Stimulated activated CD8-positive, alpha-beta memory T cell treated with anti-CD3 and anti-CD28 coated beads, Interleukin-2, amount 100 ng/mL, for 1 hour (primary cell): ENCODE data around the gene SIAH2.

Experiments
- DNase-seq, 2 donors: peaks; one replicate each; pipeline ENCODE4 v3.0.0-alpha.2; 2020; ENCODE audit warnings: low read depth in 2 of 2

SIAH2 gene

DNA sequence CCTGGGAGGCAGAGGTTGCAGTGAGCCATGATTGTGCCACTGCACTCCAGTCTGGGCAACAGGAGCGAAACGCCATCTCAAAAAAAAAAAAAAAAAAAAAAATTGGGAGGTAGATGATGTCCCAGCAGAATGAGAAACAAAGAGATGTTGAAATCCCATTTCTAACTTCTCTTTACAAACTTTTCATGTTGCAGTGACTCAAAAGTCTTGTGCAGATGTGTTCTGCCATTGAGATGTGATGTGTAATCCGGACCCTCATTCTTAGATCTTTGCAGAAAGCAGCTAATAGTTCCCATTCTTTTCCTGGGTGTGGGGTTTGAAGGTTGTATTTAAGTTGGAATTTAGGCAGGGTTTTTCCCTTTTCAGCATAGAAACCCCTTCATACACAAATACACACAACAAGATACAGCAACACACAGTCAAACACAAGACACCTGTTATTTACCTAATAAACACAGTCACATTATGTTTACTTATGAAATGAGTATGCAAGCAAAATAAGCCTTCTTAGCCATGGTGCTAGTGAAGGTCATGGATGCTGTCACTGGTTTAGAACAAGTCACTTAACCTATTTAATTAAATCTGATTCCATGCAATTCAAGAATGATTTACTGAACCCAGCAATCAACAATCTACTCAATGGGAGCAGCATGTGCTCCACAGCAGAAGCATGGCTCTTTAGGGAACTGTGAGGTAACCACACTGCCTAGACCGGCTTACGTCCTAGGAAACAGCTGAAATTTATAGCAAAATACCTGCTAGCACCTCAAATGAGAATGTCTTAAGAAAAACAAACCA is 14.9 kb downstream of the SIAH2 start:
- DNase-seq, result no peak

DNA sequence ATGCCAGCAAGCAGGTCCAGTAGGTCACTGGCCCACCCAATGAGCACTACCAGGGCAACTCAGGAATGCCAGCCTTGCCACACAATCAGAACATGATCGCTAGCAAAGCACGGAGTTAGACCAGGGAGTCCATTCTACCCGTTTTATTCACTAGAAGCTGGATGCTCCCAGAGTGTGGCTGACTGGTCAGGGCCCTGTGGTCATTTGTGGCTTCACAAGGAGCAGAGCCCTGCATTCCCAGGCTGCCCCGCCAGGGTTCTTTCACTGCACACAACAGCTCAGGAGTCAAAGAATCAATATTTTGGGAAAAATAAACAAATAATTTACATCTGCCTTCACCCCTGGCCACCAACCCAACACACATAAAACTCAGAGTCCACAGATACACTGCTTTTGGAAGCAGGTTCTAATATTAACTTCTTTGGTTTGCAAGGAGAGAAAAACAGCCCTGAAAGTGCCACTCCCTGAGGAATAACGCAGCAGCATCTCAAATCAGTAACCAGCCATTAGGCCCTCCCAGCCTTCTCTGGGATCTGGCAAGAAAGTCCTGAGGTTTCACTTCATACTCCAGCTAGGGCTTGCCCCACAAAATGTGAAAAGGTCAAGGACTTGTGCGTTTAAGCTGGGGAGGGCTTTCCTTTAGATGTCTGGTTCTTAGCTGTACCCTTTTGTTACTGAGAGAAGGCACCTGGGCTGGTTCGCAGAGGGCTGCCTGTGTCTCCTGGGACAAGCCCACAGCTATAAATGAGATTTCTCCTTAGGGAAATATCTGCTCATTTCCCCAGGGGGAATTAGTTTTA is 16.0 kb downstream of the SIAH2 start:
- DNase-seq, result no peak

- DNase-seq, result no peak
These were observed 17.1 kb downstream of the SIAH2 start for GRCh38 chr3:150745832-150746231.

DNA sequence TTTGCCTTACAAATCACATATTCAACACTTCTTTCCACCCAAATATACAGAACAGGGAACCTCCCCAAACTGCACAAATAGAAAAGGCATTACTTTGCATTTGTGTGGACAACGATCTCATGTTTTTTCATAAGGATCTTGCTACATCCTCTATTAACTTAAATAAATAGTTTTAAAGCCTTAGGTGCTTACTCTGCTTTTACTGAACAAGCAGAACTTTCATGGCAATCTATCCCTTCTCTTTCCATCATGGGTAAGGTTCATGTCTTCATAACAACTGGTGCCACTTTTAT is 18.1 kb downstream of the SIAH2 start:
- no peak for DNase-seq

DNA sequence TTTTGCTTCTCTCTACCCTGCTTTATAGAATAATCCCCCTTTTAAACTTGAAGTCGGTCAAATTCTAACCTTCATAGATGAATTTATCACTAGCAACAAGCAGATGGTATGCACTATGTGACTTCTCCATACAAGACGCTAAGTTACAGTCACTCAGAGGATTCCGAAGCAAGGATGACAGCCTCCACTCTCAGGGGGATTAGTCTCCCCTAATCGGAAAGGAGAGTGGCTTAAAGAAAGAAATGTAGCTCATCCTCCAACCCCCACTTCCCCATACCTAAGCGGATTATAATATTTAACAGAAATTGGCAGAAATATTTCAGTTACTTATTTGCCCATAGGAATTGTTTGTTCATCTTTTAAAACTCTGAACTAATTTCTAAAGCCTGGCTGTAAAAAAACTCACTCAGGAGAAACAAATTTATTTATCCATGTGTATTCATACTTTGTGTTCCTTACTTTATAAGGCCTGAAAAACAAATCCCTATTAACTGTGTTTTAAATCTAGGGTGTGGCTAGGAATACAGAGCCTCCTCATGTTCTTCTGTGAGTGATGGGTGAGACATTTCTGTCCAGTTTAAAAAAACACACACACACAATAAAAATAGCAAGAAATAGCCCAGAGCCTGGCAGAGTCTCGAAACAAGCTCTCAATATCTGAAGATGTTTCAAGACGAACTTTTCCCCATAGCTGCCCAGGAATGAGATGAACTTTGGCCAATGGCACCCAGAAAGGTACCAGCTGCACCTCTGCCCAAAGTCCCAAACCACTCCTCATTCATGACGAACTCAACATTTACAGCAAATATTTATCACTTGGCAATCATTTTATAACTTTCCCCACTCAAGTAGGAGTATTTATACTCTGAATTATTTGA is 18.7 kb downstream of the SIAH2 start:
- DNase-seq, result no peak

- no peak for DNase-seq
These were observed 19.5 kb downstream of the SIAH2 start for GRCh38 chr3:150743508-150743907.

GRCh38 chr3:150742679-150743078 is 20.3 kb downstream of the SIAH2 start:
- no peak for DNase-seq

DNA sequence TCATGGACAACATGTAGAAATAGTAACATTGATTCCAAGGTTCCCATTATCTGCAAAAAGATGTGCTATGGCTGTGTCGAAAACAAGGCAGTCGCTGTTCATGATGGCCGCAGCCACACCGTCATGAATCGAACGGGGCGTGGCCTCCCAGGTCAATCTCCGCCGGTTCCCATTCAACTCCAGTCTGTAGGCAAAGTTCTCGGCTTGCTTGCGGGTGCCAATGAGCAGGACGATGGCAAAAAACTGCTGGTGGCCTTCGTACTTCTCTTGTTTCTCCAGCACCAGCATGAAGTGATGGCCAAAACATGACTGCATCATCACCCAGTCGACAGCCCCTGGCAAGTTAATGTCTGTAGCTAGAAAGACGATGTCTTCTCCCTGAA is 20.8 kb downstream of the SIAH2 start:
- DNase-seq, result no peak

DNA sequence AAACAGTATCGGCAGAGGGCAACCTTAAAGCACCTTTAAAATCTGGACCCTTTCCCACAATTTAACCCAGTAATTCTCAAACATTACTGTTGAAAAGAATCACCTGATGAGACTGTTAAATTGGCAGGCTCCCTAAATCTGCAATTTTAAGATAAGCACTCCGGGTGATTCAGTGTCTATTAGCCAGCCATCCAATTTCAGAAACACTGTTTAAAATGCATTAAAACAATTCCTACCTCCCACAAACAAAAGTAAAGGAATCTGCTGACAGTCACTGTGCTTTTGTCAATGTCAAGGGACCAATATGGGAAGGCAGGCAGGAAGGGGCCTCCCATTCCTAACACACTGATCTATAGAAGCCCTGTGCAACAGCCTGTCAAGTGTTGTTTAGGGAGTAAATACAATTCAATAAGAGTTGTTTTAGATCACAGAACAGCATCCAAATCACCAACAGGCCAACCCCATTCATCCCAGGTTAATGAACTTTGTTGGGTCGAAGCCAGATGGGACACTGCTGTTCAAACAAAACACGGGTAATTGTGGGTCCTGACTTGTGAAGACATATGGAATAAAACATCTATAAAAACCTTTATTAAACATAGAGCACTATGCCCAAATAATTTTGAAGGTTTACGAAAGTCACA is 21.4 kb downstream of the SIAH2 start:
- no peak for DNase-seq

DNA sequence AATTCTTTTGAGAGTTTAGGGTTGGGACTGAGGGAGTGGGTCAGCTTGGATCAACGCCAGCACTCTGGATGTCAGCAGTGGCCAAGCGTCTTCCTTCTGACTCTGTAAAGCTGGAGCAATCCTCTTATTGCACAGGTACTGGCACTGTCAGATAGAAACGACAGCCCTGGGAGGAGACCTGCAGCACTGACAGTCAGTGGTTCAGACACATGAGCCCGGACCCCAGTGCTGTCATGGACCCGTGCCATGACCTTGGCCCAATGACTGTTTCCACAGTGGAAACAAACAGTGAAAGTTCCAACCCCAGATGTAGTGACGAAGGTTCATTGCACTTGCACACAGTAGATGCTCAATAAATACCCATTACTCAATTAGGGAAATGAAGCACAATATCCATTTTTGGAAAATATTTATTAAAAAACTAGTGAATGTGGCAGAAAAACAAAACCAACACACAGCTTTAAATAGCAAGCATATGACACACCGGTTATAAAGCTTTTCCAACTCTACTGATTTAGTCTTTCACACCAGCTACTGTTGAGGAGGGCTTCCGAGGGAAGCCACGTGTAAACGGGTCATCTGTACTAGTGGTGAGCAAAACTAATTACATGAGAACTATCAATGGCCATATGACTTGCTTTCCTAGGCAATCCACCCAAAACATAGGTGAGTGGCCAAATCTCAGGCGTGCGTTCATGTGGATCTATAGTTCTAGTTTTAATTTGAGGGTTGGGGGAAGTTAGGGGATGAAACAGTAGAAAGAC is 22.1 kb downstream of the SIAH2 start:
- DNase-seq, result no peak

DNA sequence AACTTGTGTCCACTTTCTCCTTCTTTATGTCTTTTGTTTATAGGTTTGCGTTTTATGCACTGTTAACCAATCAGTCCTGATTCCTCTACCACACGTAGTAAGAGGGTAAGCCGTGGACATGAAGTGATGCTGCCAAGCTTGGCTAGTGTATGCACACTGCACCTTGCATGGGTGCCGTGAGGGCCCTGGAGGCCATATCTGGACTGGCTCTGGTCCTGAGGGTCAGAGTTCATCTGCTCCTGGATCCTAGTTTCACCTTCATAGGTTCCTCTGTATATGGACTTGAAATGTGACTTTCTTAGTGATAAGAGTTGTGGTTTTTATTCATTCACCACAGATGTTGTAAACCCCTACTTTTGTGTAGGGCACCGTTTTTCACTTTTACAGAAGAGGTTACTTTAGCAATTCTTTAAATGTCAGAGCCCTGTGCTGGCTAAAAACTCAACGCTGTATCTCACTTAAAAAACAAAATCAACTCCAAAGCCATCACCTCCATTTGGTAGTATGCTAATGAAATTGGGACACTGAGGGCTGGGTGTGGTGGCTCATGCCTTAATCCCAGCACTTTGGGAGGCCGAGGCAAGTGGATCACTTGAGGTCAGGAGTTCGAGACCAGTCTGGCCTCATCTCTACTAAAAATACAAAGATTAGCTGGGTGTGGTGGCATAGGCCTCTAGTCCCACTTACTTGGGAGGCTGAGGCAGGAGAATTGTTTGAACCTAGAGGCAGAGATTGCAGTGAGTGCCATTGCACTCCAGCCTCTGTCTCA is 22.9 kb downstream of the SIAH2 start:
- no peak for DNase-seq

DNA sequence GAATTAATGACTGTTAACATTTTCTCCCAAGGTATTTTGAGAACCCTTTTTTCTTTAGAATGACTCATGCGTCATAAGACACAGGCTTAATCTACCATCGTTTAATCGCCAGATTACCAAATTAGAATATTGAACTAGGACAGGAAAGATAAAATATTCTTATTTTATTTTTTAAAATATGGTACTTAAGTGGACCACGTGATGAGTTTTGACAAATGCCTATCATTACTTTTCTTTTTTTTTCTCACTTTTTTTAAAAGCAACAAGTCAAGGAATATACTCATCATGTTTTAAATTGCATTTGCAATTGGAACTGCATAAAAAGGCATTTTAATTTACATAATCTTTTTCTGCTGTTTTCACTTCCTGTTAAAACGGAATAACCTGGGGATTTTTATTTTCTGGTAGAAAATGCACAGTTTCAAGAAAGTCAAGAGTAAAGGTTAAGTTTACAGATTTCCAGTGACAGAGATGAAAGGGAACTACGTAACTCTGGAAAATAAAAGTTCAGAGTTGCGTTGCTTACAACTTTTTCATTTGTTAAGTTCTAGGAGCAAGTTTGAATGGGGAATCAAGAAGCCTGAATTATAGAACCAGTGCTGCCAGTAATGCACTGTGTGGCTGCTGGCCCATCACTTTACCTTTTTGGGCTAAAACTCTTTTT is 23.6 kb downstream of the SIAH2 start:
- no peak for DNase-seq

DNA sequence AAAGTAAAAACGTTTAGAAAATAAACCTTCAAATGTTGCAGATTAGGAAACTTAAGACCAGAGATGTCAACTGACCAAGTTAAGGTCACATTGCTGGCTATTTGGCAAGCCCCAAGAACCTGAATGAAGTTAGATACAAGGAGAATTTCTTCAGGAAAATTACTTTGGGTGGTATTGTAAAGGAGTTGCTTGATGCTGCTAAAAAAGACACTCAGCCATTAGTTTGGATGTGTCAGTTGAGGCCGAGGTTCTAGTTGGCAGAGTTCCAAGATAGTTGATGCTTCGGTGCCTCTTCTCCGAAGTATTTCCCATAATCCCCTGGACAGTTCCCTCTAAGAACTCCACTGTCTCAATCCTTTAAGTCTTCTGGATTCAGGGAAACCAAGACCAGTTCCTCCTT is 24.3 kb downstream of the SIAH2 start:
- DNase-seq, result no peak

GRCh38 chr3:150737874-150738679 is 24.9 kb downstream of the SIAH2 start:
- no peak for DNase-seq

DNA sequence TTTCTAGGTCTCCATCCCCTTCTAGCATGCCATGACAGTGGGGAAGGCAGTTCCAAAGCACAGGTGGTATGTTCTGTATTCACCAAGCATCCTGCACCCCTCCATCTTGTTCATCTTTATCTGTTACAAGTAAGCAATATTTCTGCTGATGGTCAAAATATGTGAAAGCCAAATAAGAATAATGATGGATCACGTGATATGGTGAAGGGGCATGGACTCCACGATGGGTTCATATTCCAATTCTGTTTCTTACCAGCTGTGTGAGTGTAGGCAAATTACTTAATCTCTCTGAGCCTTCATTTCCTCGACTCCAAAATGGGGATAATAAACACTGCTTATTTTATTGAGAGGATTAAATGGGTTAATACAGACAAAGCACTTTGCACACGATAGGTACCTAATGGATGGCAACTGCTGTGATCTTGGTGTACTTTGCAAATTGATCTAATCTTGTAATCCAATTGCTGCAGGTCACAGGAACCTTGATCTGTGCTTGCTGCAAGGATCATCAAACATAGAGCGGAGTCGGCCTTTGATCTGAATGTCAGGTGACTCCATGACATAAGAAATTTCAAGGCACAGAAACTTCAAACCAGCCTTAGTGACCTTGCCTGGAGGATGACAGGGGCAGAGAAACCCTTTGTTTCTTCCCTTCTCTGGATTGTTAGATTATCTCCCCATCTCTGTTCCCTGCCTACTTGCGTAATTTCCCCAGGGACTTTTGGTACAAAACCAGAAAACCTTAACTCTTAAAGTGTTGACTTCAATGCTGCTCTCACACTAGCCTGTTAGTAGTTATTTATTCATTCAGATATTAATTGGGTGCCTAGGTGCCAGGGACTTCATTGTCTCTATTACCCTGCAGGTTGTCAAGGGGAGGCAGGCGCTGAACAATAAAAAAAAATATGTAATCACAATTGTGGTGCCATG is 25.8 kb downstream of the SIAH2 start:
- no peak for DNase-seq

DNA sequence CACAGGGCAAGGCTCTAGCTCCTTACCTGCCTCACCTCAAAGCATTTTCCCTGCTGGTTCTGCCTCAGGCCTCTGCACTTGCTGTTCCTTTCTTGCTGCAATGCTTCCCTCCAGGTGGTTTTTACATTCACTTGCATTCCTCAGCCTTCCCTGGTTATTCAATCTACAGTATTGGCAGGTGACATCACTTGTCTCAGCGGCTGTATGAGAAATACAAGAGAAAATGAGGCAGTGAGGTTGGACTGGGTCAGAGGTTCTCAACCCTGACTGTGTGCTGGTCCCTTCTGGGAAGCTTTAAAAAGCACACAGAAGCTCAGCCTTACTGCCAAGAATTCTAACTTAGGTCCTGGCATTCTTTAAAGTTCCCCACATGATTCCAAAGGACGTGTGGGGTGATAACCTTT is 26.7 kb downstream of the SIAH2 start:
- no peak for DNase-seq

DNA sequence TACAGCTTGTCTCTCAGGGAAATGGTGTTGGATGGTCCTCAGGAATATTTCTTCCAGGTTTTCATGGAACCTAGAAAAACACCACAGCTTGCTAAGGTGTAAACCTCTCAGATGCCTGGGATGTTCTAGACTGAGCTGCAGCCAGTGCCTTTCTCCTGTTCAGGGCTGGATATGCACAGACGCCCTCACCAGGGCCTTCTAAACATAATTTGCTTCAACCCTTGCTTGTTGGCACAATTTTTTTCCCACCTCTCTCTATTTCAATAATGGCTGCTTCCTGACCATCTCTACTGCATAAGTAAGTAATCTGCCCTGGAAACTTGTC is 28.2 kb downstream of the SIAH2 start:
- no peak for DNase-seq
